Liver (tissue), 3 donors: Measurements from ENCODE around the gene FA2H.
A peak's percentile ranks its signal among the peaks of the same experiment; 100 is the strongest.

Experiments
- ATF3 ChIP-seq: IDR thresholded peaks from 2 replicates; pipeline ENCODE4 v1.6.1; 2016; ENCODE audit warnings: antibody characterized with exemption
- CTCF ChIP-seq: fragments of 150-350 bp; IDR thresholded peaks from 2 replicates; pipeline ENCODE4 v1.5.1; 2017; ENCODE audit warnings: improper control_type of control experiment, low read depth, low read length; ENCODE audit not compliant: missing input control
- SP1 ChIP-seq: IDR thresholded peaks from 2 replicates; pipeline ENCODE4 v1.6.1; 2018; ENCODE audit warnings: antibody characterized with exemption, mild to moderate bottlenecking
- TAF1 ChIP-seq: conservative IDR thresholded peaks from 2 replicates; pipeline ENCODE4 v1.6.1; 2016; ENCODE audit warnings: antibody characterized with exemption, mild to moderate bottlenecking
- YY1 ChIP-seq: IDR thresholded peaks from 2 replicates; pipeline ENCODE4 v1.6.1; 2016; ENCODE audit warnings: antibody characterized with exemption, mild to moderate bottlenecking
- ZBTB33 ChIP-seq: IDR thresholded peaks from 2 replicates; pipeline ENCODE4 v1.6.1; 2016; ENCODE audit warnings: antibody characterized with exemption
- donor health status: healthy.
- donor health status: healthy.

- peak; percentile 100 for TF ChIP-seq SP1
- no peak for TF ChIP-seq ZBTB33
- TF ChIP-seq CTCF, result no peak
- no peak for TF ChIP-seq ATF3
- TF ChIP-seq YY1, result peak; percentile 80
- peak; percentile 69 for TF ChIP-seq TAF1
Observed at GRCh38 chr16:74666425-74667254, 108.0 kb downstream of the FA2H start, which contains the start of gene RFWD3.
